HG02970 (cell line): ENCODE data around the gene TIAM2.
"Not testable (repeated sequence)": the region's sequence is repeated elsewhere in the genome, so short reads cannot be mapped to it uniquely, and the experiment has no call there.

ENCODE experiments used
- ATAC-seq: cut with Tn5 transposase; IDR thresholded peaks from one replicate; pipeline ENCODE4 v1.9.1; 2021; ENCODE audit warnings: mild to moderate bottlenecking, moderate library complexity, moderate number of reproducible peaks; ENCODE audit not compliant: unreplicated experiment, low FRiP score

Gene TIAM2

GRCh38 chr6:154986787-154987235 lies 8.3 kb upstream of the TIAM2 start:
- ATAC-seq, result no peak

GRCh38 chr6:154989448-154989847 lies 5.7 kb upstream of the TIAM2 start:
- ATAC-seq, result no peak

DNA sequence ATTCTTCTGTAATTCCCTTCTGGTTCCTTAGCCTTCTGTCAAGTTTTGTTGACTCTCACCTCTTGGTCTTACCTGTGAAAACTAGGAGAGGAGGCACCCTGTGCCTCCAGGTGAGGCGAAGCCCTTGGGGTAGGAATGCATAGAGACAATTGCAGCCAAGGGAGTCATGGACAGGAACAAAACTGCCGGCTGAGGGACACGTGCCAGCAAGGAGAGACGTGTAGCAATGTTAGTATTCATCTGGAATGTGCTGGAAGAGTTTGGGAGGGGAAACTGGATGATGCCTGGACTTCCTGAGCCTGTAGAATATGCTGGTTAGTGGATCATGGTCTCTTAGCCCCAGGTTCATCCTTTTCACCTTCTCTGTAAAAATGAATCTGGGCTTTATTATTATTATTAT lies 3.9 kb upstream of the TIAM2 start:
- no peak for ATAC-seq

DNA sequence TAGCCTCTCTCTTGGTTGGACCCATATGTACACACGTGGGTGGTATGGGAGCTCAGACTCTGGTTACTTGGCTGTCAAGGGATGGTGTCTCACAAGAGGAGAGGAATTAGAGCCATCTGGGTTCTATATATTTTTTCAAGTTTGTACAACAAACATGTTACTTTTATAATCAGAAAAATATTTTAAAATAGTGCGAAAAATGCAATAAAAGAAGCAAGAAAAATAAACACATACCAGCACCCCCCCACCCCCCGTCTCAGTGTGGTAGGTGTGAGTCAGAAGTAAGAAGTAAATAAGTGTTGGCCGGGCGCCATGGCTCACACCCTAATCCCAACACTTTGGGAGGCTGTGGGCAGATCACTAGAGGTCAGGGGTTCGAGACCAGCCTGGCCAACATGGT lies 2.1 kb upstream of the TIAM2 start:
- no peak for ATAC-seq

GRCh38 chr6:154993710-154994109 lies 1.4 kb upstream of the TIAM2 start:
- ATAC-seq, result no peak

DNA sequence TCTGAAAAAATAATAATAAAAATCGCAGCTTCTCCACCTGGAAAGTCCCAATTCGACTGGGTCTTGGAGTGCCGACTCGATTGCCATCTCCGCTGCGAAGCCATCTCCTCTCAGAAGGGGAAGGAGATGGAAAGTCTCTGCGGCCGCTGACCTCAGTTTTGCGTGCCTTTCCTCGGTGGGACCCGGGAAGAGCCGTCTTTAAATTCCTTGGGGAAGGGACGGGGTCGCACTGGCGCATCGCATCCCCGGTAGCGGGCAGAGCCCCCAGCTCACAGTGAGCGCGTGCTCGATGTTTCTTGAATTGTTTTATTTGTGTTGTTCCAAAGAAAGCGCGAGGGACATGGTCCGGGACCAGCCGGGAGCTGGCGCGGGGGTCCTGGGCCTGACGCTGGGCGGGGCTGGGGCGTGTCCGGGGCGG lies 270 bp upstream of the TIAM2 start:
- no peak for ATAC-seq

GRCh38 chr6:154996016-154996590 lies 988 bp downstream of the TIAM2 start:
- no peak for ATAC-seq

GRCh38 chr6:154996841-154997311 lies 1.8 kb downstream of the TIAM2 start:
- ATAC-seq, result no peak

- no peak for ATAC-seq
Measured at GRCh38 chr6:154998855-154999254, 3.7 kb downstream of the TIAM2 start.

GRCh38 chr6:155001482-155001881 lies 6.4 kb downstream of the TIAM2 start:
- ATAC-seq, result no peak

DNA sequence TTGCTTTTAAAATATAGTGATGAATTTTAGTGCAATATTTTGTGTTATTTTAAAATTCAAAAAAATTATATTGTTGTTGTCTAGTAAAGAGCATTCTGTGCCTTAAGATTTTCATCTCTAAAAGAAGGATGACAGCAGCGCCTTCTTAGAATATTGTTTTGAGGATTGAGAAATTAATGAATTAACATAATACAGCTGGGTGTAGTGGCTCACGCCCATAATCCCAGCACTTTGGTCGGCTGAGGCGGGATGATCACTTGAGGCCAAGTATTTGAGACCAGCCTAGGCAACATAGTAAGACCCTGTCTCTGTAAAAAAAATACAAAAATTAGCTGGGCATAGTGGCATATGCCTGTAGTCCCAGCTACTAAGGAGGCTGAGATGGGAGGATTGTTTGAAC lies 6.8 kb downstream of the TIAM2 start:
- no peak for ATAC-seq

GRCh38 chr6:155003476-155003875 lies 8.4 kb downstream of the TIAM2 start:
- no peak for ATAC-seq

GRCh38 chr6:155004017-155004416 lies 8.9 kb downstream of the TIAM2 start:
- no peak for ATAC-seq

GRCh38 chr6:155004576-155005372 lies 9.7 kb downstream of the TIAM2 start:
- no peak for ATAC-seq

GRCh38 chr6:155008625-155009024 lies 13.5 kb downstream of the TIAM2 start:
- no peak for ATAC-seq

- ATAC-seq, result no peak
Measured at GRCh38 chr6:155010940-155011339, 15.8 kb downstream of the TIAM2 start.

- no peak for ATAC-seq
Measured at GRCh38 chr6:155011809-155012291, 16.7 kb downstream of the TIAM2 start.

DNA sequence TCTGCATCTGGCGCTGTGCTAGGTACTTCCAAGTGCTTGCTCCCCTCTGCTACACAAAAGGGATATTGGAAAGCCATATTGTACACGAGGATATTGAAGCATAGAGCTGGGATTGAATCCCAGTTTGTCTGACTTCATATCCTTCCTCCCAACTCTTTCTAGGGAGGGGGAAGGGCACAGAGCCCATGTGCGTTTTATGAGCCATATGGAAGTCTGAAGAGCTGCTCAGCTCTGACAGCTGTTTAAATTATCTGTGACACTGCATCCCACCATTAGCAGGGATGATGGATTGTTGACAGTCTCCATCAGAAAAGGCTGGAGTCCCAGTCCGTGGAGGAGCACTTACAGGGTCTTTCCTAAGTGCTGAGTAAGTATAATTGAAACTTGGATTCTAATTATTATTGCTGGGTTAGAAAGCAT lies 18.4 kb downstream of the TIAM2 start:
- ATAC-seq, result no peak

- no peak for ATAC-seq
Measured at GRCh38 chr6:155014137-155014536, 19.0 kb downstream of the TIAM2 start.

DNA sequence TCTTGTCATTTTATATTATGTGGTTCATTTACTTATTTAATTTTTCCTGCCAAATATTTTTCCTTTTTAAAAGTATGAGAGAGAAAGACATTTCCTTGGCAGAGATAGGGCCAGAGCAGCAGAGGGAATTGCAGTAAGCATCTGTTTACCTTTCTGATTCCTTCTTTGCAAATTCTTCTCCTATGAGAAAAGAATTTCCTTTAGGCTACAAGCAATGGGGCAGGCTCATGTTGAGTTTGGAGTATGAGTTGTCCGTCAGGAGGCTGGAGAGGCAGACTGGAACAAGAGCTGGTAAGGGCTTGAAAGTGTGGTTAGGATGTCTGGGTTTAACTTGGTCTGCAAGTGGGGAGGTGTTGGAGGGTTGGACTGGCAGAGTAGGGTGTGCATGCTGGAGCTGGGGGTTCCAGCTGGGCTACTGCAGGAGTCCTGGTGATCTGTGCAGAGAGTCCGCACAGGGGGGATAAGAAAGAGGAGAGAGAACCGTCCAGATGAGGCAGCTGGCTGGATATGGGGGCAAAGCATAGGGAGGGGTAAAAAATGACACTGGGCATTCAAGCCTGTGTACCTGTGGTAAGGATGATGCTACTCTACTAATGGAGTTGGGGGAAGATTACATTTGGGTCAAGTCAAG lies 19.7 kb downstream of the TIAM2 start:
- ATAC-seq, result no peak

DNA sequence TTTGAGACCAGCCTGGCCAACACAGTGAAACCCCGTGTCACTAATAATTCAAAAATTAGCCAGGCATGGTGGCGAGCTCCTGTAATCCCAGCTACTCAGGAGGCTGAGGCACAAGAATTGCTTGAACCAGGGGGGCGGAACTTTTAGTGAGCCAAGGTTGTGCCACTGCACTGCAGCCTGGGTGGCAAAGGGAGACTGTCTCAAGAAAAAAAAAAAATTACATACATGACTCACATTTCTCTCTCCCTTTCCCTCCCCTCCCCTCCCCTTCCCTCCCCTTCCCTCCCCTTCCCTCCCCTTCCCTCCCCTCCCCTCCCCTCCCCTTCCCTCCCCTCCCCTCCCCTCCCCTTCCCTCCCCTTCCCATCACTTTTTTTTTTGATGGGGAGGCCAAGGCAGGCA lies 23.3 kb downstream of the TIAM2 start:
- ATAC-seq, result not testable (repeated sequence)
